Measurements from ENCODE around the gene RTTN.

RTTN gene

GRCh38 chr18:70135604-70136003 is 69.9 kb downstream of the RTTN start:
- no peaks in the 10 kb centered on the region for H3K9me2 ChIP-seq (replicated peaks; ENCODE audit: low read depth, low read length)
- peaks cover 2% of the 10 kb centered on the region for H4K20me1 ChIP-seq (ENCODE audit: insufficient read depth, low read length, poor library complexity, severe bottlenecking)
- no peak overlapping the region for H3K4me2 ChIP-seq (ENCODE audit: low read depth, low read length, poor library complexity, severe bottlenecking)
- no peak for TF ChIP-seq EZH2phosphoT487 (IDR thresholded peaks at IDR 0.05; ENCODE audit: borderline replicate concordance)
- no peak for TF ChIP-seq CTCF (conservative IDR thresholded peaks at IDR 0.05; ENCODE audit: low read length)
- H3F3A ChIP-seq (ENCODE audit: low read depth), result no peaks in the 10 kb centered on the region; the same call in 1 of the 2 replicates
- no peak overlapping the region for H3K9ac ChIP-seq (ENCODE audit: low read depth, low read length, poor library complexity, severe bottlenecking)
- no peaks in the 10 kb centered on the region for H3K79me2 ChIP-seq (ENCODE audit: insufficient read depth, low read length)
- H2AFZ ChIP-seq (ENCODE audit: low read length), result no peak overlapping the region
- no peaks in the 10 kb centered on the region for H3K4me1 ChIP-seq (ENCODE audit: insufficient read depth, low read length, poor library complexity, severe bottlenecking)
- no peak overlapping the region for H3K4me3 ChIP-seq (ENCODE audit: low read length, poor library complexity, severe bottlenecking)
- no peaks in the 10 kb centered on the region for H3K27me3 ChIP-seq (ENCODE audit: insufficient read depth, low read length, poor library complexity, severe bottlenecking)
- no peaks in the 10 kb centered on the region for H3K9me3 ChIP-seq (ENCODE audit: insufficient read depth, low read depth, low read length)
- peaks cover 45% of the 10 kb centered on the region for H3K36me3 ChIP-seq (ENCODE audit: insufficient read depth, low read length)

- no peaks in the 10 kb centered on the region for H3K9me3 ChIP-seq (ENCODE audit: insufficient read depth, low read depth, low read length)
- no peaks in the 10 kb centered on the region for H3K27me3 ChIP-seq (ENCODE audit: insufficient read depth, low read length, poor library complexity, severe bottlenecking)
- H2AFZ ChIP-seq (ENCODE audit: low read length), result no peak overlapping the region
- no peaks in the 10 kb centered on the region for H3K9me2 ChIP-seq (replicated peaks; ENCODE audit: low read depth, low read length)
- no peak overlapping the region for H3K9ac ChIP-seq (ENCODE audit: low read depth, low read length, poor library complexity, severe bottlenecking)
- H3K4me1 ChIP-seq (ENCODE audit: insufficient read depth, low read length, poor library complexity, severe bottlenecking), result no peaks in the 10 kb centered on the region
- no peaks in the 10 kb centered on the region for H3K79me2 ChIP-seq (ENCODE audit: insufficient read depth, low read length)
- no peak overlapping the region for H3K4me2 ChIP-seq (ENCODE audit: low read depth, low read length, poor library complexity, severe bottlenecking)
- no peak overlapping the region for H3K4me3 ChIP-seq (ENCODE audit: low read length, poor library complexity, severe bottlenecking)
- H3K36me3 ChIP-seq (ENCODE audit: insufficient read depth, low read length), result peaks cover 36% of the 10 kb centered on the region
- no peak for TF ChIP-seq EZH2phosphoT487 (IDR thresholded peaks at IDR 0.05; ENCODE audit: borderline replicate concordance)
- no peak for TF ChIP-seq CTCF (conservative IDR thresholded peaks at IDR 0.05; ENCODE audit: low read length)
- H3F3A ChIP-seq (ENCODE audit: low read depth), result no peaks in the 10 kb centered on the region; the same call in 1 of the 2 replicates
- H4K20me1 ChIP-seq (ENCODE audit: insufficient read depth, low read length, poor library complexity, severe bottlenecking), result no peaks in the 10 kb centered on the region
Observed at GRCh38 chr18:70132999-70133398, 72.5 kb downstream of the RTTN start.

- Histone ChIP-seq H3K9me3 (ENCODE audit: insufficient read depth, low read depth, low read length) (no peaks in the 10 kb centered on the region), H3K27me3 (ENCODE audit: insufficient read depth, low read length, poor library complexity, severe bottlenecking) (no peaks in the 10 kb centered on the region), H2AFZ (ENCODE audit: low read length) (no peak overlapping the region), H3K79me2 (ENCODE audit: insufficient read depth, low read length) (no peaks in the 10 kb centered on the region), H3K9me2 (replicated peaks; ENCODE audit: low read depth, low read length) (no peaks in the 10 kb centered on the region), H3K4me1 (ENCODE audit: insufficient read depth, low read length, poor library complexity, severe bottlenecking) (no peaks in the 10 kb centered on the region), H3F3A (ENCODE audit: low read depth) (no peaks in the 10 kb centered on the region), H3K4me3 (ENCODE audit: low read length, poor library complexity, severe bottlenecking) (no peak overlapping the region), H3K36me3 (ENCODE audit: insufficient read depth, low read length) (peaks cover 42% of the 10 kb centered on the region), H3K9ac (ENCODE audit: low read depth, low read length, poor library complexity, severe bottlenecking) (no peak overlapping the region), H3K4me2 (ENCODE audit: low read depth, low read length, poor library complexity, severe bottlenecking) (no peak overlapping the region), H4K20me1 (ENCODE audit: insufficient read depth, low read length, poor library complexity, severe bottlenecking) (no peaks in the 10 kb centered on the region)
- TF ChIP-seq CTCF (conservative IDR thresholded peaks at IDR 0.05; ENCODE audit: low read length), result no peak
- no peak for TF ChIP-seq EZH2phosphoT487 (IDR thresholded peaks at IDR 0.05; ENCODE audit: borderline replicate concordance)
Observed at GRCh38 chr18:70128271-70128670, 77.2 kb downstream of the RTTN start.
